B cell (primary cell): ENCODE data around the gene SHBG. TPM values are rescaled to one million over a fixed set of nuclear protein-coding genes. Genes with fewer than 3 reads are reported as not detected.

Experiments
- ATAC-seq: fragments of 200-7000 bp; cut with Tn5 transposase; one replicate; pipeline ENCODE4 v1.10.0; 2021; ENCODE audit warnings: low read depth, mild to moderate bottlenecking, moderate number of reproducible peaks, moderate library complexity
- CTCF ChIA-PET: fragments of 350-600 bp; sonication (Branson Sonifier 250); formaldehyde crosslinking; loops from one replicate; lab custom pipeline; 2021; ENCODE audit warnings: antibody characterized with exemption, inconsistent platforms; lab: Charles Lee
- POLR2A ChIA-PET: fragments of 350-600 bp; sonication (Branson Sonifier 250); formaldehyde crosslinking; loops from one replicate; lab custom pipeline; 2021; ENCODE audit warnings: antibody characterized with exemption; lab: Charles Lee
- DNase-seq: peaks from one replicate; pipeline ENCODE4 v3.0.0; 2013
- H2AFZ ChIP-seq: 2 replicates; pipeline ENCODE4 v1.6.1; 2012; ENCODE audit warnings: mild to moderate bottlenecking, low read depth, low read length; ENCODE audit not compliant: insufficient read depth, poor library complexity, severe bottlenecking
- H3K27ac ChIP-seq, 2 donors: 1 replicate in 1 of 2; 2 replicates in 1 of 2; pipeline ENCODE4 v1.5.1; 2012 to 2013; ENCODE audit warnings: low read length in 2 of 2, mild to moderate bottlenecking in 2 of 2, moderate library complexity in 1 of 2
- H3K27me3 ChIP-seq, 4 experiments: fragments of 200-600 bp in 1 of 4; sonication (generic) in 1 of 4; replicated peaks in 1 of 4; 1 replicate in 2 of 4; 2 replicates in 2 of 4; pipeline versions ENCODE4 v1.6.1 to v1.7.0; 2013 to 2016; ENCODE audit warnings: low read length in 3 of 4, mild to moderate bottlenecking in 2 of 4, mixed read lengths in 1 of 4, moderate library complexity in 1 of 4; ENCODE audit not compliant: insufficient read depth in 4 of 4, control insufficient read depth in 3 of 4; ENCODE audit errors: control extremely low read depth in 1 of 4
- H3K36me3 ChIP-seq, 2 experiments: replicated peaks in 1 of 2; 1 replicate in 1 of 2; 2 replicates in 1 of 2; pipeline versions ENCODE4 v1.6.1 to v1.7.1; 2013; ENCODE audit warnings: low read length in 1 of 2; ENCODE audit not compliant: insufficient read depth in 2 of 2, control insufficient read depth in 1 of 2; ENCODE audit errors: control extremely low read depth in 1 of 2, extremely low read depth in 1 of 2
- H3K4me1 ChIP-seq, 2 donors: fragments of 200-600 bp in 1 of 2; sonication (generic) in 1 of 2; 1 replicate in 1 of 2; 2 replicates in 1 of 2; pipeline versions ENCODE4 v1.5.1 to v1.6.1; 2013 to 2017; ENCODE audit warnings: low read length in 2 of 2; ENCODE audit not compliant: control insufficient read depth in 2 of 2, insufficient read depth in 2 of 2
- H3K4me2 ChIP-seq: replicated peaks from 2 replicates; pipeline ENCODE3; 2012; ENCODE audit warnings: mild to moderate bottlenecking, low read depth, low read length; ENCODE audit not compliant: poor library complexity, severe bottlenecking
- H3K4me3 ChIP-seq, 5 experiments: fragments of 200-600 bp in 1 of 5; sonication (generic) in 1 of 5; 1 replicate in 3 of 5; 2 replicates in 2 of 5; pipeline versions ENCODE4 v1.5.1 to v1.7.0; 2011 to 2016; ENCODE audit warnings: low read length in 4 of 5, mild to moderate bottlenecking in 4 of 5, low read depth in 2 of 5, control low read depth in 1 of 5, moderate library complexity in 1 of 5; ENCODE audit not compliant: insufficient read depth in 1 of 5; ENCODE audit errors: control extremely low read depth in 1 of 5, extremely low read depth in 1 of 5
- H3K79me2 ChIP-seq: fragments of 200-600 bp; sonication (generic); one replicate; pipeline ENCODE4 v1.6.0; 2016; ENCODE audit warnings: low read length; ENCODE audit not compliant: control insufficient read depth, insufficient read depth
- H3K9ac ChIP-seq: fragments of 200-600 bp; sonication (generic); 2 replicates; pipeline ENCODE4 v1.6.1; 2017; ENCODE audit warnings: mild to moderate bottlenecking, low read length, moderate library complexity
- H3K9me3 ChIP-seq, 3 donors: one replicate each; pipeline versions ENCODE4 v1.6.1 to v1.7.1; 2013; ENCODE audit warnings: low read length in 2 of 3; ENCODE audit not compliant: control insufficient read depth in 2 of 3, insufficient read depth in 1 of 3; ENCODE audit errors: control extremely low read depth in 1 of 3
- H4K20me1 ChIP-seq: 2 replicates; pipeline ENCODE4 v1.6.0; 2012; ENCODE audit warnings: mild to moderate bottlenecking, low read length; ENCODE audit not compliant: insufficient read depth, control insufficient read depth, poor library complexity, severe bottlenecking
- H3K27ac Mint-ChIP-seq: one replicate; pipeline ENCODE4 v1.8.0; 2021; ENCODE audit warnings: mixed read lengths
- H3K27me3 Mint-ChIP-seq: one replicate; pipeline ENCODE4 v1.8.0; 2021; ENCODE audit warnings: mixed read lengths
- H3K4me1 Mint-ChIP-seq: one replicate; pipeline ENCODE4 v1.8.0; 2021; ENCODE audit warnings: mixed read lengths
- H3K4me3 Mint-ChIP-seq: one replicate; pipeline ENCODE4 v1.8.0; 2021; ENCODE audit warnings: mixed read lengths
- H3K9me3 Mint-ChIP-seq: one replicate; pipeline ENCODE4 v1.8.0; 2022; ENCODE audit warnings: mixed read lengths; ENCODE audit not compliant: insufficient read depth
- CTCF ChIP-seq: fragments of 200-600 bp; IDR thresholded peaks from one replicate; pipeline ENCODE4 v1.8.0; 2022; ENCODE audit warnings: antibody characterized with exemption, mild to moderate bottlenecking
- EZH2 ChIP-seq: IDR thresholded peaks from 2 replicates; pipeline ENCODE4 v1.6.1; 2012; ENCODE audit warnings: borderline replicate concordance, low read depth, mild to moderate bottlenecking, moderate library complexity, low read length; ENCODE audit not compliant: insufficient read depth, poor library complexity, severe bottlenecking
- WGBS: methylation state at CpG from one replicate; pipeline ENCODE4 v1.1.5; 2013; ENCODE audit warnings: missing lambda C conversion rate; ENCODE audit not compliant: insufficient coverage; 5-methylcytosine and 5-hydroxymethylcytosine counted together
- intact Hi-C: fragments of 100-400 bp; cut with micrococcal nuclease; formaldehyde crosslinking; loops from one replicate; pipeline ENCODE4 v1.10.0; 2022
- polyA plus RNA-seq: library from polyadenylated mRNA; depleted of rRNA; stranded (reverse); fragments of >200 nt; gene quantifications from 2 replicates; pipeline ENCODE4 v1.2.3, GENCODE V29; 2012
- total RNA-seq, 2 donors: library from RNA; stranded (reverse); fragments of 120-200 nt in 1 of 2; gene quantifications; 1 replicate in 1 of 2; 2 replicates in 1 of 2; pipeline versions ENCODE4 v1.2.3 to v1.2.4, GENCODE V29; 2013 to 2022

Gene SHBG
- total and polyA plus RNA-seq, 2 donors (not counting 1 experiment from before 2014, with no cell fraction given): 0.10 TPM; not detected in 1

DNA sequence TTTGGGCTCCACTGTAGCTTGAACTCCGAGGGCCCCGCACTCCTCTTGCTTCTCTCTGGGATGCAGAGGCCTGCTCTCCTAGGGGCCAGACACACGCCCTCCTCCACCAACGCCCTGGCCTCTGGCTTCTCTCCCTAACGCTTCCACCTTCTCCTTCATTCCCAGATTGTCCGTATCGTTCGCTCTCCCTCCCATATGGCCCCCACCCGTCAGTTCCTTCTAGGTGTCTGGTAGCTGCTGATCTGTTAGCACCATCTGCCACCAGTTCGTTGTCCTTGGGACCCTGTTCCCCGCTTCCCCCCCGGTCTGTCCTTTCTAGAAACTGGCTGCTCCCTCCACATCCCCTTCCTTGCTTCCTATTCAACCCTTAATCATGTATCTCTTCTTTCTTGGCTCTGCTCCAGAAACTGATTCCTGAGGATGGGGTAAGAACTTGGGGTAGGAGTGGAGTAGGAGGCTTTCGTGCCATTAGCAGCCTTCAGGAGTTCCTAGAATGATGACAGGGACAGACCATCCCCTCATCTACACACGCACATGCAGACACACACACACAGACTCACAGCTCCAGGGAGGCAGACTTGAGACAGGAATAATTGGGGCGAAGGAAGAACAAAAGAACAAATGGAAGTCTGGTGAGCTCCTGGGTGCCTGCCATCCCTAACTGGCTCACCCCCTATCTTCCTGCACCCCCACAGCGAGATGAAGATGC, 25.1 kb downstream of the SHBG start:
- Mint-ChIP-seq H3K27me3 (peaks cover 36% of the 10 kb centered on the region), H3K4me3 (no peak overlapping the region), H3K9me3 (no peaks in the 10 kb centered on the region), H3K27ac (no peak overlapping the region), H3K4me1 (peaks cover 16% of the 10 kb centered on the region)
- no peak overlapping the region for H2AFZ ChIP-seq
- ChIA-PET CTCF (interaction anchor here (1.1 to 1.2 kb wide), 2 partner anchors 23 to 298 kb away, joined by 3 to 5 read pairs; no protein-coding TSS in a partner anchor), POLR2A (interaction anchor here (0.6 kb wide), 1 partner anchor 417 kb away, joined by 4 read pairs; no protein-coding TSS in a partner anchor)
- no peak overlapping the region for H3K9ac ChIP-seq
- H3K27me3 ChIP-seq: peaks cover 0 to 35% (median 22%) of the 10 kb centered on the region in 4 experiments
- no peak overlapping the region for H3K4me2 ChIP-seq
- no peaks in the 10 kb centered on the region for H4K20me1 ChIP-seq
- H3K4me3 ChIP-seq: no peak overlapping the region
- H3K36me3 ChIP-seq: no peaks in the 10 kb centered on the region
- no peak overlapping the region for H3K27ac ChIP-seq
- H3K4me1 ChIP-seq: peaks cover 17 to 21% of the 10 kb centered on the region in 2 donors
- H3K79me2 ChIP-seq: no peaks in the 10 kb centered on the region
- TF ChIP-seq EZH2: no peak
- TF ChIP-seq CTCF: no peak
- no peak for DNase-seq
- H3K9me3 ChIP-seq: peaks cover 0 to 6% (median 0%) of the 10 kb centered on the region in 3 donors
- WGBS: 94% methylated on average over 13 of the region's 16 CpGs
- intact Hi-C loops: no loop called here
- no peak for ATAC-seq

DNA sequence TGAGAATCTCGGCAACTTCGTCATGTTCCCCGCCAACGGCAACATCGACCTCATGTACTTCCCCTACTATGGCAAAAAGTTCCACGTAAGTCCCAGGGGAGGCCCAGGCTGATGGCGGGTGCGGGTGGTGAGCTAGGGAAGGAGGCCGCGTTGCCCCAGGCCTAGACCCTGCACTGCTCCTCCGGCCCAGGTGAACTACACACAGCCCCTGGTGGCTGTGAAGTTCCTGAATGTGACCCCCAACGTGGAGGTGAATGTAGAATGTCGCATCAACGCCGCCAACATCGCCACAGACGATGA, 25.6 kb downstream of the SHBG start:
- Histone ChIP-seq H3K4me2 (no peak overlapping the region), H4K20me1 (no peaks in the 10 kb centered on the region), H3K9me3 (peaks cover 0 to 6% (median 0%) of the 10 kb centered on the region in 3 donors), H3K36me3 (no peaks in the 10 kb centered on the region), H2AFZ (no peak overlapping the region), H3K27ac (no peak overlapping the region), H3K4me1 (peaks cover 12 to 16% of the 10 kb centered on the region in 2 donors), H3K27me3 (peaks cover 0 to 30% (median 19%) of the 10 kb centered on the region in 4 experiments), H3K79me2 (no peaks in the 10 kb centered on the region), H3K9ac (no peak overlapping the region), H3K4me3 (no peak overlapping the region)
- intact Hi-C loops: no loop called here
- H3K27ac Mint-ChIP-seq: no peak overlapping the region
- no peaks in the 10 kb centered on the region for H3K9me3 Mint-ChIP-seq
- peak; percentile 53 for DNase-seq
- WGBS: 71% methylated on average over 14 of the region's 17 CpGs
- TF ChIP-seq EZH2 (no peak), CTCF (no peak)
- ChIA-PET POLR2A (interaction anchor here (0.6 kb wide), 1 partner anchor 417 kb away, joined by 4 read pairs; no protein-coding TSS in a partner anchor), CTCF (interaction anchor here (1.1 to 1.2 kb wide), 2 partner anchors 23 to 299 kb away, joined by 3 to 5 read pairs; no protein-coding TSS in a partner anchor)
- ATAC-seq: peak; percentile 35
- peaks cover 30% of the 10 kb centered on the region for H3K27me3 Mint-ChIP-seq
- H3K4me1 Mint-ChIP-seq: peaks cover 11% of the 10 kb centered on the region
- H3K4me3 Mint-ChIP-seq: no peak overlapping the region
